SU-DHL-6 (cell line): Measurements from ENCODE around the gene PPP1R13B.

ENCODE experiments used
- CTCF ChIP-seq: fragments of 200-600 bp; sonication (generic); IDR thresholded peaks from one replicate; pipeline ENCODE4 v1.5.1; 2017; ENCODE audit warnings: antibody characterized with exemption, mild to moderate bottlenecking, low read length, moderate library complexity; ENCODE audit not compliant: insufficient read depth, poor library complexity, severe bottlenecking
- EZH2phosphoT487 ChIP-seq: fragments of 200-600 bp; sonication (generic), shearing (Covaris generic); conservative IDR thresholded peaks from 2 replicates; pipeline ENCODE4 v1.6.1; 2018; ENCODE audit warnings: mild to moderate bottlenecking, antibody characterized with exemption, low read length, moderate library complexity, mixed read lengths

- no peak for TF ChIP-seq CTCF
- no peak for TF ChIP-seq EZH2phosphoT487
Measured at GRCh38 chr14:103711516-103712431, 135.6 kb downstream of the PPP1R13B start.
